ENCODE measurements around the gene TTC7B.
"Not testable (repeated sequence)": the region's sequence is repeated elsewhere in the genome, so short reads cannot be mapped to it uniquely, and the experiment has no call there.

Gene TTC7B

DNA sequence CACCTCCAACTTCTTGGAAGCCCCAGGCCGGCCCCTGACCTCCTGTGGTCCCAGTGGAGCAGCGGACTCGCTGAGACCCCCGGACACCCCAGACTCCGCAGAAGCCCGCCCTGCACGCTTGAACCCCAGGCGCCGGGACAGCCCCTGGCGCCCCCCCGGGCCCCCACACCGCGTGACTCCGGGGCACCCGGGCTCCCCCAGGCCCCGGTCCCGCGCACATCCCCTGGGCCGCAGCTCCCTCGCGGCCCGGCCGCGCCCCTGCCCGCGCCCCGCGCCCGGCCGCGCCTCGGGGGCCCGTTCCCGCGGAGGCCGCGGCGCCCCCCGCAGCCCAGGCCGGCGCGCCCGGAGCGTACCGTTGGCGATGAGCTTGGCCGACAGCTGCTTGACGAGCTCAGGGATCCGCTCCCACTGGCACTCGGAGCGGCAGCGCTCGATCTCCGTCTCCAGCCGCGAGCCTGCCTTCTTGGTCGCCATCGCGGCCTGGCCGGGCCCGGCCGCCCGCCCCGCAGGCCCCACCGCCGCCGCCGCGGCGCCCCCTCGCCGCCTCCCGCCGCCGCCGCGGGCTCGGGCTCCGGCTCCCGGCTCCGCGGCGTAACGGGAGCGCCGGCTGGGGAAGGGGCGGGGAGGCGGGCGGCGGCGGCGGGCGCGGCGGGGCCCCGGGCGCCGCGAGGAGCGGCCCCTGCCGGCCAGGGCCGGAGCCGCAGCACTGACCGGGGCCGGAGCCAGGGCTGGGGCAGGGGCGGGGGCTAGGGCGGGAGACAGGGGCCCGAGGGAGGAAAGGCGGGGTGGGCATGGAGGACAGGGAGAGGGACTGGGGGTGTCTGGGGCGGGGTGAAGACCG is at the start of gene TTC7B:
TTC7B (minus strand) TSS at position 609 of the 841 bp plus-strand sequence; CDS start at position 474, 135 bp downstream.
- no peak for DNase-seq

GRCh38 chr14:90864741-90865140 is 48.5 kb upstream of the TTC7B start:
- no peak for DNase-seq

- DNase-seq, result no peak
Measured at GRCh38 chr14:90858511-90858910, 42.3 kb upstream of the TTC7B start.

DNA sequence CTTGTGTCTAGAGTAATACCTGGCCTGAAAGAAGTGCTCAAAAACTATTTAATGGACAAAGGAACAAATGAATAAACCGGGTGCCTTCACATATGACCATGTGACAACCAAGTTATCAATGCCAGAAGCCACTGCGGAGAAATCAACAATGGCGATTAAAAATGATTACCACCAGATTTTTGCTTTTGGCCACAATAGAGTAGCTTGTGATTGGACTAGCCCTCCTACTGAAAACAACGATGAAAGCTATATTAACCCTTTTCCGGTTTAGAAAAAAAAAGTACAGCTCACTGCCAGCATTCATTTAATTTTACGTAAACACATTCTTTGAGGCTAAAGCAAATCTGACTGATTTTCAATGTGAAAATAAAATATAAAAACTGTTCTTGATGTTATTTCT is 41.6 kb upstream of the TTC7B start:
- DNase-seq, result no peak

GRCh38 chr14:90856115-90856514 is 39.9 kb upstream of the TTC7B start:
- not testable (repeated sequence) for DNase-seq

- DNase-seq, result no peak
Measured at GRCh38 chr14:90853116-90853515, 36.9 kb upstream of the TTC7B start.

- no peak for DNase-seq
Measured at GRCh38 chr14:90851327-90852036, 35.3 kb upstream of the TTC7B start.

DNA sequence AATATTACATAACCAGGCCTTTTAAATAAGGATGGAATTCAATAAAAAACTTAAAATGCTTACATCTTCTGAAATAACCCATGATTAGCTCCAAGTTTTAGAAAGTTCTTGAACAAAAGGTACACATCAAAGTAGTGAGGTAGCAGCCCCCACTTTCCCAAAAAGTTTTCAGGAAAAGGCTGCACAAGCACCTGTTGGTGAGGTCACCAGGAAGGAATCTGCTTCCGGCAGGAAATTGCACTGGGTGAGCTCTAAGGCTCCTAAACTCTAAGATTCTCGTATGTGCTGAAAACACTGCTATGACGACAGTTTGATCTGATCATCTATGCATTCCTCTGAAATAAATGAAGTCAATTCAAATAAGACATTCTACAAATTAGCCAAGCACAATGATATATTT is 34.3 kb upstream of the TTC7B start:
- DNase-seq, result no peak

- no peak for DNase-seq
Measured at GRCh38 chr14:90849787-90850444, 33.7 kb upstream of the TTC7B start.

DNA sequence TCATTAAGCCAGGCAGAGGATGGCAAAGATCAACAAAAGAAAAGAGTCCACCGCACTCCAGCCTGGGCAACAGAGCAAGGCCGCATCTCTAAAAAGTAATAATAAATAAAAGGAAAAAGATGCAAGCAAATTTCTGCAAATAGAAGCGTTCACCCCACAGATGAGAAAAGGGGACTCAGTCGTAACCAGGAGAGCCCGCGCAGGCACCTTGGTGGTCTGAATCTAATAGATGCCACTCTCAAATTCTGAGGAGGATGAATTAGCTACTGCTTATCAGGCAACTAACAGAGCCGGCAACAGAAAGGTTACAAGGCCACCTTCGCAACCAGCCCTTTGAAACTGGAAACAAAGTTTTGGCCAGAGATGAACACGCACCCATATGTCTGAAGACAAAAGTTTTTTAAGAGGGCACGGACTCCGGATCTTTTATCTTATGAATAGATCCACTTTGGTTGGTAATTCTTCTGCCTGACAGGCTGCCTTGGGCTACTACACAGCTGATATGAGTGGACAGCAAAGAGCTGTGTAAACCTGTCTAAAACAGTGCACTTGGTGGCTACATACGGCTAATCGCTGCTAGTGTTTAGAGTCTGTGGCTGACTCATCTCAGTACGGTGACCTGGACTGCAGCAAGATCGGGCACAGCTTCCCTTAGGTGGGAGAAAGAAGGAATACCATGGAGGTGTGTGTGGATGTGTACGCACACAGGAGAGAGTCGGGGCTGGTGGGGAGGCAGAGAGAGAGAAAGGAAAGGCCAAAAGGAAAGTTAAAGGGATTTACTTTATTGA is 32.9 kb upstream of the TTC7B start:
- no peak for DNase-seq

DNA sequence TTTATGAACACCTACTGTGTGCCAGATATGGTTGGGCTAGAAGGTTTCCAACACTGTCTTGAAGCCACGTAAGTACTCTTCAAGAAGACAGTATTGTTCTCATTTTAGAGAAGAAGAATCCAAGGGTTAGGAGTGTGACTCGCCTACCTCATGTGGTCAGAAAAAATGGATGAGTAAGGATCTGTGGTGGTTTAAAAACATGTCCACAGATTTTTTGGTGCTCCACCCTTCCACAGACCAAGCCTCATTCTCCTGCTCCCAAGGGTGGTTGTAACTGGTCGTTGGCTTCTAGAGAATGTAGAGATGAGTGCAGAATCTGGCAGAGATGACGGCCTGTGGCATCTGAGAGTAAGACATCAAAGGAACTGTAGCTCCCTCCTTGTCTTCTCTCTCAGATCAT is 30.3 kb upstream of the TTC7B start:
- DNase-seq, result no peak

GRCh38 chr14:90844321-90844720 is 28.1 kb upstream of the TTC7B start:
- no peak for DNase-seq

DNA sequence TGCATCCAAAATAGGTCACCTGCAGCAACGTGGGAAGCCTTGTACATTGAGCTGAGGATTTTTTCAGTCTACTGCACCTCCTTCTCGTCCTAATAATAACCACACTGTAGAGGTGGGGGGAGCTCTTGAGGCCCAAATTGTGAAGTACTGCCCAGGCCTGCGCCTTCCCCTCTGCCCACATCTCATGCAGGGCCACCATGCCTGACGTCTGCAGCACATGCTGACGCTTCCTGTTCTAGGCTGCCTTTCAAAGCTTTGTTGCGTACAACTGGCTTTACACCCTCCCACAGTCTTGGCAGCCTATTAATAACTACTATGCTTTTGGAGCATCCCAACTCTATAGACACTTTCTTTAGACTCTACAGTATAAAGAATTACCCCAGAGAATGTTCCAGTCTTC is 26.5 kb upstream of the TTC7B start:
- no peak for DNase-seq

- DNase-seq, result not testable (repeated sequence)
Measured at GRCh38 chr14:90840667-90841066, 24.4 kb upstream of the TTC7B start.

DNA sequence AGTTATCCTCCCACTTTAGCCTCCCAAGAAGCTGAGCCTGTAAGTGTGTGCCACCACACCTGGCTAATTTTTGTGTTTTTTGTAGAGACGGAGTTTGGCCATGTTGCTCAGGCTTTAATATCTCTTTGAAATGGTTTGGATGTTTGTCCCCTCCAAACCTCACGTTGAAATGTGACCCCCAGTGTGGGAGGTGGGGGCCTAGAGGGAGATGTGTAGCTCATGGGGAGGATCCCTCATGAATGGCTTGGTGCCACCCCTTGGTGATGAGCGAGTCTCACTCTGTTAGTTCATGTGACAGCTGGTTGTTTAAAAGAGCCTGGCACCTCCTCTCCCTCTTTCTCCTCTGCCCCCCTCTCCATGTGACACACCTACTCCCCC is 23.6 kb upstream of the TTC7B start:
- no peak for DNase-seq

GRCh38 chr14:90839024-90839888 is 23.0 kb upstream of the TTC7B start:
- no peak for DNase-seq

GRCh38 chr14:90838531-90838930 is 22.3 kb upstream of the TTC7B start:
- not testable (repeated sequence) for DNase-seq

DNA sequence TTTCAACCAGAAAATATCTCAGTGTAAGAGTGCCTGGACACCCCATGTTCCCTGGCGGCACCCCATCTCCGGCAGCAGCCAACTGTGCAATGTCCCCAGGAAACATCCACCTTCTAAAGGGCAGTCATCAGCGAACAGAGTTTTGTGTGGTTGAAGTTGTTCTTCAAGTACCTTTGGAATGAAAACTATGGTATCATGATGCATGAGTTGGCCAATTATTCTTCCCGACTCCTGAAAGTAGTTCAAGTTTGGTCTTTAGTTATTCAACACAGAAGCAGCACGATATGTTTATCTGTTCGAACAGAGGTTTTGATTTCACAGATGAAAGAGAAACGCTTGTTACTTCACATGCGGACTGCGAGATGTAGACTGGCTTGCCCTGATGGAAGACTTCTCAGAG is 21.1 kb upstream of the TTC7B start:
- no peak for DNase-seq

GRCh38 chr14:90836692-90837063 is 20.4 kb upstream of the TTC7B start:
- DNase-seq, result no peak

DNA sequence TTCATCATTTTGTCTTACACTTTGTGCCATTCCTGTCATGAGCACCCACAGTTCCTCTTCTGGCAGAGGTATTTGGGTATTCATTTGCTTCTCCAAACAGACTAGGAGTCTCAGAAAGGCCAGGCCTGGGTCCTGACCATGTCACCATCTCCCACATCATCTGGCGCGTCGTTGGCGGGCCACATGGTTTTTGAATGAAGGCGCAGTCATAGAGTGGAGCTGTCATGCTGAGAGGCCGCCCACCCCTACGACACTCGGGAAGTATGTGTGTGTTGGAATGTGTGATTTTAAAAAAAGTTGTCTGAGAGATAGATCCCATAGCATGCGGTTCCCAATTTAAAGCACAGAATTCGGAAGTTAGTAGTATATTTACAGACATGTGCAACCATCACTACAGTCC is 15.6 kb upstream of the TTC7B start:
- DNase-seq, result no peak

GRCh38 chr14:90830931-90831701 is 14.9 kb upstream of the TTC7B start:
- no peak for DNase-seq

Measured in NCI-H1694 (cell line).